Measurements from ENCODE around the gene IQGAP2.
"Not testable (repeated sequence)": the region's sequence is repeated elsewhere in the genome, so short reads cannot be mapped to it uniquely, and the experiment has no call there.

DNA sequence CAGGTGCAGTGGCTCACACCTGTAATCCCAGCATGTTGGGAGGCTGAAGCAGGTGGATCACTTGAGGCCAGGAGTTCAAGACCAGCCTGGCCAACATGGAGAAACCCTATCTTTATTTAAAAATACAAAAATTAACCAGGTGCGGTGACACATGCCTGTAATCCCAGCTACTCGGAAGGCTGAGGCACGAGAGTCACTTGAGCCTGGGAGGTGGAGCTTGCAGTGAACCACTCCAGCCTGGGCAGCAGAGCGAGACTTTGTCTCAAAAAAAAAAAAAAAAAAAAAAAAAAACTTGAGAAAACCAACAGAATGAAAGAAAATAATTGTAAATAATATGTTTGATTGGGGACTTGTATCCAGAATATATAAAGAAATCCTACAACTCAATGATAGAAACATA, 277.7 kb downstream of the IQGAP2 start:
- TF ChIP-seq, protein P1, sequence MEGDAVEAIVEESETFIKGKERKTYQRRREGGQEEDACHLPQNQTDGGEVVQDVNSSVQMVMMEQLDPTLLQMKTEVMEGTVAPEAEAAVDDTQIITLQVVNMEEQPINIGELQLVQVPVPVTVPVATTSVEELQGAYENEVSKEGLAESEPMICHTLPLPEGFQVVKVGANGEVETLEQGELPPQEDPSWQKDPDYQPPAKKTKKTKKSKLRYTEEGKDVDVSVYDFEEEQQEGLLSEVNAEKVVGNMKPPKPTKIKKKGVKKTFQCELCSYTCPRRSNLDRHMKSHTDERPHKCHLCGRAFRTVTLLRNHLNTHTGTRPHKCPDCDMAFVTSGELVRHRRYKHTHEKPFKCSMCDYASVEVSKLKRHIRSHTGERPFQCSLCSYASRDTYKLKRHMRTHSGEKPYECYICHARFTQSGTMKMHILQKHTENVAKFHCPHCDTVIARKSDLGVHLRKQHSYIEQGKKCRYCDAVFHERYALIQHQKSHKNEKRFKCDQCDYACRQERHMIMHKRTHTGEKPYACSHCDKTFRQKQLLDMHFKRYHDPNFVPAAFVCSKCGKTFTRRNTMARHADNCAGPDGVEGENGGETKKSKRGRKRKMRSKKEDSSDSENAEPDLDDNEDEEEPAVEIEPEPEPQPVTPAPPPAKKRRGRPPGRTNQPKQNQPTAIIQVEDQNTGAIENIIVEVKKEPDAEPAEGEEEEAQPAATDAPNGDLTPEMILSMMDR (IDR thresholded peaks at IDR 0.05): not testable (repeated sequence)
- not testable (repeated sequence) for TF ChIP-seq POLR2A (IDR thresholded peaks at IDR 0.05)
